ENCODE measurements around the gene PLEK. TPM values are rescaled to one million over a fixed set of nuclear protein-coding genes. Genes with fewer than 3 reads are reported as not detected.
A peak's percentile ranks its signal among the peaks of the same experiment; 100 is the strongest.

The PLEK gene
- total and polyA plus RNA-seq, 9 of the 15 experiments (the other 6 are each of a cell fraction or from before 2014, with no cell fraction given): 0.14 to 1.2 (median 0.36) TPM

DNA sequence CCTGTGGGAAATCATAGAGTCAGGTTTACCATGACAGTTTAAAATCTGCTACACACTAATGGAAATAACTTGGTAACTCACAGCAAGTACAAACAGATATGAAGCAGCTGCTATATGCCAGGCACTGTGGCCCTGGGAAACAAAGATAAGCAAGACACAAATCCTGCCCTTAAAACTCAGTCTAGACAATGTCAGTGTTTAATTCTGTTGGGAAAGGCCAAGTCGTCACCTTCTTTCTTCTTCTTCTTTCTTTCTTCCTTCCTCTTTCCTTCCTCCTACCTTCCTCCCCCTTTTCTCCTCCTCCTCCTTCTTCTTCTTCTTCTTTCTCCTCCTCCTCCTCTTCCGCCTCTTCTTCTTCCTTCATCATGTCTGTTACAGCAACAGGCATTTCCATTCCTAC lies 26.8 kb downstream of the PLEK start (continued):
- TF ChIP-seq, protein P1, sequence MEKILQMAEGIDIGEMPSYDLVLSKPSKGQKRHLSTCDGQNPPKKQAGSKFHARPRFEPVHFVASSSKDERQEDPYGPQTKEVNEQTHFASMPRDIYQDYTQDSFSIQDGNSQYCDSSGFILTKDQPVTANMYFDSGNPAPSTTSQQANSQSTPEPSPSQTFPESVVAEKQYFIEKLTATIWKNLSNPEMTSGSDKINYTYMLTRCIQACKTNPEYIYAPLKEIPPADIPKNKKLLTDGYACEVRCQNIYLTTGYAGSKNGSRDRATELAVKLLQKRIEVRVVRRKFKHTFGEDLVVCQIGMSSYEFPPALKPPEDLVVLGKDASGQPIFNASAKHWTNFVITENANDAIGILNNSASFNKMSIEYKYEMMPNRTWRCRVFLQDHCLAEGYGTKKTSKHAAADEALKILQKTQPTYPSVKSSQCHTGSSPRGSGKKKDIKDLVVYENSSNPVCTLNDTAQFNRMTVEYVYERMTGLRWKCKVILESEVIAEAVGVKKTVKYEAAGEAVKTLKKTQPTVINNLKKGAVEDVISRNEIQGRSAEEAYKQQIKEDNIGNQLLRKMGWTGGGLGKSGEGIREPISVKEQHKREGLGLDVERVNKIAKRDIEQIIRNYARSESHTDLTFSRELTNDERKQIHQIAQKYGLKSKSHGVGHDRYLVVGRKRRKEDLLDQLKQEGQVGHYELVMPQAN (IDR thresholded peaks at IDR 0.05; ENCODE audit: borderline replicate concordance): peak; percentile 46; the same call in 1 of the 2 replicates
- TF ChIP-seq, protein P2, sequence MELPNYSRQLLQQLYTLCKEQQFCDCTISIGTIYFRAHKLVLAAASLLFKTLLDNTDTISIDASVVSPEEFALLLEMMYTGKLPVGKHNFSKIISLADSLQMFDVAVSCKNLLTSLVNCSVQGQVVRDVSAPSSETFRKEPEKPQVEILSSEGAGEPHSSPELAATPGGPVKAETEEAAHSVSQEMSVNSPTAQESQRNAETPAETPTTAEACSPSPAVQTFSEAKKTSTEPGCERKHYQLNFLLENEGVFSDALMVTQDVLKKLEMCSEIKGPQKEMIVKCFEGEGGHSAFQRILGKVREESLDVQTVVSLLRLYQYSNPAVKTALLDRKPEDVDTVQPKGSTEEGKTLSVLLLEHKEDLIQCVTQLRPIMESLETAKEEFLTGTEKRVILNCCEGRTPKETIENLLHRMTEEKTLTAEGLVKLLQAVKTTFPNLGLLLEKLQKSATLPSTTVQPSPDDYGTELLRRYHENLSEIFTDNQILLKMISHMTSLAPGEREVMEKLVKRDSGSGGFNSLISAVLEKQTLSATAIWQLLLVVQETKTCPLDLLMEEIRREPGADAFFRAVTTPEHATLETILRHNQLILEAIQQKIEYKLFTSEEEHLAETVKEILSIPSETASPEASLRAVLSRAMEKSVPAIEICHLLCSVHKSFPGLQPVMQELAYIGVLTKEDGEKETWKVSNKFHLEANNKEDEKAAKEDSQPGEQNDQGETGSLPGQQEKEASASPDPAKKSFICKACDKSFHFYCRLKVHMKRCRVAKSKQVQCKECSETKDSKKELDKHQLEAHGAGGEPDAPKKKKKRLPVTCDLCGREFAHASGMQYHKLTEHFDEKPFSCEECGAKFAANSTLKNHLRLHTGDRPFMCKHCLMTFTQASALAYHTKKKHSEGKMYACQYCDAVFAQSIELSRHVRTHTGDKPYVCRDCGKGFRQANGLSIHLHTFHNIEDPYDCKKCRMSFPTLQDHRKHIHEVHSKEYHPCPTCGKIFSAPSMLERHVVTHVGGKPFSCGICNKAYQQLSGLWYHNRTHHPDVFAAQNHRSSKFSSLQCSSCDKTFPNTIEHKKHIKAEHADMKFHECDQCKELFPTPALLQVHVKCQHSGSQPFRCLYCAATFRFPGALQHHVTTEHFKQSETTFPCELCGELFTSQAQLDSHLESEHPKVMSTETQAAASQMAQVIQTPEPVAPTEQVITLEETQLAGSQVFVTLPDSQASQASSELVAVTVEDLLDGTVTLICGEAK (IDR thresholded peaks at IDR 0.05): no peak
- TF ChIP-seq, protein P2 (CRISPR knock-in tag; IDR thresholded peaks at IDR 0.05): no peak
- TF ChIP-seq ADNP (tag; IDR thresholded peaks at IDR 0.05): no peak
- no peak for TF ChIP-seq MED1 (CRISPR knock-in tag; IDR thresholded peaks at IDR 0.05; ENCODE audit: borderline replicate concordance)
- no peak; the same call in 1 of the 2 replicates for TF ChIP-seq ZNF316 (IDR thresholded peaks at IDR 0.05)
- no peak for TF ChIP-seq NR1H2 (CRISPR knock-in tag; IDR thresholded peaks at IDR 0.05)
- TF ChIP-seq, protein P3, sequence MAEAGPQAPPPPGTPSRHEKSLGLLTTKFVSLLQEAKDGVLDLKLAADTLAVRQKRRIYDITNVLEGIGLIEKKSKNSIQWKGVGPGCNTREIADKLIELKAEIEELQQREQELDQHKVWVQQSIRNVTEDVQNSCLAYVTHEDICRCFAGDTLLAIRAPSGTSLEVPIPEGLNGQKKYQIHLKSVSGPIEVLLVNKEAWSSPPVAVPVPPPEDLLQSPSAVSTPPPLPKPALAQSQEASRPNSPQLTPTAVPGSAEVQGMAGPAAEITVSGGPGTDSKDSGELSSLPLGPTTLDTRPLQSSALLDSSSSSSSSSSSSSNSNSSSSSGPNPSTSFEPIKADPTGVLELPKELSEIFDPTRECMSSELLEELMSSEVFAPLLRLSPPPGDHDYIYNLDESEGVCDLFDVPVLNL (CRISPR knock-in tag; IDR thresholded peaks at IDR 0.05; ENCODE audit: low read depth): no peak
- no peak for TF ChIP-seq ZNF445 (CRISPR knock-in tag; IDR thresholded peaks at IDR 0.05; ENCODE audit: low read depth)
- TF ChIP-seq, protein P4, sequence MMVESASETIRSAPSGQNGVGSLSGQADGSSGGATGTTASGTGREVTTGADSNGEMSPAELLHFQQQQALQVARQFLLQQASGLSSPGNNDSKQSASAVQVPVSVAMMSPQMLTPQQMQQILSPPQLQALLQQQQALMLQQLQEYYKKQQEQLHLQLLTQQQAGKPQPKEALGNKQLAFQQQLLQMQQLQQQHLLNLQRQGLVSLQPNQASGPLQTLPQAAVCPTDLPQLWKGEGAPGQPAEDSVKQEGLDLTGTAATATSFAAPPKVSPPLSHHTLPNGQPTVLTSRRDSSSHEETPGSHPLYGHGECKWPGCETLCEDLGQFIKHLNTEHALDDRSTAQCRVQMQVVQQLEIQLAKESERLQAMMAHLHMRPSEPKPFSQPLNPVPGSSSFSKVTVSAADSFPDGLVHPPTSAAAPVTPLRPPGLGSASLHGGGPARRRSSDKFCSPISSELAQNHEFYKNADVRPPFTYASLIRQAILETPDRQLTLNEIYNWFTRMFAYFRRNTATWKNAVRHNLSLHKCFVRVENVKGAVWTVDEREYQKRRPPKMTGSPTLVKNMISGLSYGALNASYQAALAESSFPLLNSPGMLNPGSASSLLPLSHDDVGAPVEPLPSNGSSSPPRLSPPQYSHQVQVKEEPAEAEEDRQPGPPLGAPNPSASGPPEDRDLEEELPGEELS (CRISPR knock-in tag; IDR thresholded peaks at IDR 0.05; ENCODE audit: borderline replicate concordance): no peak
- no peak for TF ChIP-seq PHTF2 (CRISPR knock-in tag; IDR thresholded peaks at IDR 0.05)
- no peak for TF ChIP-seq TRIM28 (IDR thresholded peaks at IDR 0.05)
- TF ChIP-seq ZNF551 (CRISPR knock-in tag; IDR thresholded peaks at IDR 0.05): no peak
- TF ChIP-seq PHB2 (IDR thresholded peaks at IDR 0.05; ENCODE audit: low read depth): no peak
- no peak for TF ChIP-seq ZNF699 (CRISPR knock-in tag; IDR thresholded peaks at IDR 0.05; ENCODE audit: insufficient replicate concordance)
- no peak for TF ChIP-seq HDGF (IDR thresholded peaks at IDR 0.05)
